A673 (cell line): ENCODE measurements around the gene MRPS35. TPM values are rescaled to one million over a fixed set of nuclear protein-coding genes. Genes with fewer than 3 reads are reported as not detected.

Experiments
- BruUV-seq: library from RNA; stranded (reverse); fragments of 400-500 nt; replicated peaks from 2 replicates; lab custom pipeline; 2021; lab: Mats Ljungman, UMichigan
- CTCF ChIA-PET: fragments of 300-600 bp; sonication (Branson Sonifier 250); formaldehyde crosslinking; loops from one replicate; lab custom pipeline; 2022; ENCODE audit warnings: antibody characterized with exemption; lab: Charles Lee
- POLR2A ChIA-PET: fragments of 300-600 bp; sonication (Branson Sonifier 250); formaldehyde crosslinking; loops from one replicate; lab custom pipeline; 2022; ENCODE audit warnings: antibody characterized with exemption; ENCODE audit not compliant: low non-redundant PET; lab: Charles Lee
- DNase-seq: peaks from one replicate; pipeline ENCODE4 v3.0.0-alpha.2; 2015; ENCODE audit warnings: low spot score
- H3K27ac ChIP-seq: fragments of 200-600 bp; sonication (generic); 2 replicates; pipeline ENCODE4 v1.5.1; 2016; ENCODE audit warnings: mixed run types, low read depth, mild to moderate bottlenecking, mixed read lengths, antibody characterized with exemption, low read length; ENCODE audit not compliant: poor library complexity, severe bottlenecking
- H3K27me3 ChIP-seq: fragments of 200-600 bp; sonication (generic); replicated peaks from 2 replicates; pipeline ENCODE4 v1.6.1; 2017; ENCODE audit warnings: mixed run types, low read depth, mild to moderate bottlenecking, mixed read lengths, antibody characterized with exemption, low read length; ENCODE audit not compliant: insufficient read depth, poor library complexity
- H3K36me3 ChIP-seq: fragments of 200-600 bp; sonication (generic); 2 replicates; pipeline ENCODE4 v1.6.1; 2016; ENCODE audit warnings: mixed run types, mild to moderate bottlenecking, mixed read lengths, antibody characterized with exemption, low read length; ENCODE audit not compliant: insufficient read depth, poor library complexity, severe bottlenecking
- H3K4me1 ChIP-seq: fragments of 200-600 bp; sonication (generic); 2 replicates; pipeline ENCODE4 v1.6.1; 2017; ENCODE audit warnings: mixed run types, mild to moderate bottlenecking, mixed read lengths, antibody characterized with exemption, low read length; ENCODE audit not compliant: insufficient read depth, poor library complexity, severe bottlenecking
- H3K4me3 ChIP-seq: fragments of 200-600 bp; sonication (generic); 2 replicates; pipeline ENCODE4 v1.5.1; 2016; ENCODE audit warnings: low read depth, mixed run types, mild to moderate bottlenecking, mixed read lengths, low read length; ENCODE audit not compliant: poor library complexity, severe bottlenecking
- H3K9me3 ChIP-seq: fragments of 200-600 bp; sonication (generic); 2 replicates; pipeline ENCODE4 v1.6.1; 2016; ENCODE audit warnings: mixed run types, low read depth, mild to moderate bottlenecking, mixed read lengths, antibody characterized with exemption, low read length; ENCODE audit not compliant: poor library complexity, severe bottlenecking
- EZH2 ChIP-seq: fragments of 200-600 bp; sonication (generic); IDR thresholded peaks from 2 replicates; pipeline ENCODE4 v1.6.1; 2017; ENCODE audit warnings: borderline replicate concordance, low read depth, mild to moderate bottlenecking, mixed read lengths, antibody characterized with exemption, low read length; ENCODE audit not compliant: poor library complexity, severe bottlenecking
- intact Hi-C: fragments of 100-400 bp; cut with micrococcal nuclease; formaldehyde crosslinking; loops from one replicate; pipeline ENCODE4 v1.10.0; 2022; ENCODE audit not compliant: unreplicated experiment
- total RNA-seq: library from RNA; stranded (reverse); gene quantifications from 2 replicates; pipeline ENCODE4 v1.2.3, GENCODE V29; 2021
- TF ChIP-seq, protein P1 (sequence below): fragments of 300-800, 200-600 bp; sonication (generic); conservative IDR thresholded peaks from 2 replicates; pipeline ENCODE4 v1.5.1; 2017; ENCODE audit warnings: low read depth, mild to moderate bottlenecking, antibody characterized with exemption, low read length, moderate library complexity, mixed read lengths

The MRPS35 gene
- total RNA-seq, 1 experiment from 2014 or later = 65.9 TPM

- H3K4me3 ChIP-seq = no peak overlapping the region
- ChIA-PET CTCF (no interaction called here), POLR2A (no interaction called here)
- H3K4me1 ChIP-seq = no peaks in the 10 kb centered on the region
- H3K27ac ChIP-seq = no peak overlapping the region
- peaks cover 5% of the 10 kb centered on the region for H3K36me3 ChIP-seq
- BruUV-seq = no TSS peak
- no peaks in the 10 kb centered on the region for H3K27me3 ChIP-seq
- DNase-seq = no peak
- no peak for TF ChIP-seq EZH2
- TF ChIP-seq, protein P1, sequence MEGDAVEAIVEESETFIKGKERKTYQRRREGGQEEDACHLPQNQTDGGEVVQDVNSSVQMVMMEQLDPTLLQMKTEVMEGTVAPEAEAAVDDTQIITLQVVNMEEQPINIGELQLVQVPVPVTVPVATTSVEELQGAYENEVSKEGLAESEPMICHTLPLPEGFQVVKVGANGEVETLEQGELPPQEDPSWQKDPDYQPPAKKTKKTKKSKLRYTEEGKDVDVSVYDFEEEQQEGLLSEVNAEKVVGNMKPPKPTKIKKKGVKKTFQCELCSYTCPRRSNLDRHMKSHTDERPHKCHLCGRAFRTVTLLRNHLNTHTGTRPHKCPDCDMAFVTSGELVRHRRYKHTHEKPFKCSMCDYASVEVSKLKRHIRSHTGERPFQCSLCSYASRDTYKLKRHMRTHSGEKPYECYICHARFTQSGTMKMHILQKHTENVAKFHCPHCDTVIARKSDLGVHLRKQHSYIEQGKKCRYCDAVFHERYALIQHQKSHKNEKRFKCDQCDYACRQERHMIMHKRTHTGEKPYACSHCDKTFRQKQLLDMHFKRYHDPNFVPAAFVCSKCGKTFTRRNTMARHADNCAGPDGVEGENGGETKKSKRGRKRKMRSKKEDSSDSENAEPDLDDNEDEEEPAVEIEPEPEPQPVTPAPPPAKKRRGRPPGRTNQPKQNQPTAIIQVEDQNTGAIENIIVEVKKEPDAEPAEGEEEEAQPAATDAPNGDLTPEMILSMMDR = no peak
- no peaks in the 10 kb centered on the region for H3K9me3 ChIP-seq
- intact Hi-C loops = no loop called here
Observed at GRCh38 chr12:27682534-27682933, 28.1 kb upstream of the MRPS35 start.

- no peak overlapping the region for H3K27ac ChIP-seq
- no peak for DNase-seq
- ChIA-PET POLR2A (no interaction called here), CTCF (no interaction called here)
- H3K27me3 ChIP-seq = no peaks in the 10 kb centered on the region
- TF ChIP-seq EZH2 = no peak
- TF ChIP-seq, protein P1 = no peak
- intact Hi-C loops = no loop called here
- H3K4me3 ChIP-seq = no peak overlapping the region
- H3K36me3 ChIP-seq = peaks cover 5% of the 10 kb centered on the region
- no TSS peak for BruUV-seq
- no peaks in the 10 kb centered on the region for H3K4me1 ChIP-seq
- H3K9me3 ChIP-seq = no peaks in the 10 kb centered on the region
Observed at GRCh38 chr12:27685274-27685673, 25.4 kb upstream of the MRPS35 start.

DNA sequence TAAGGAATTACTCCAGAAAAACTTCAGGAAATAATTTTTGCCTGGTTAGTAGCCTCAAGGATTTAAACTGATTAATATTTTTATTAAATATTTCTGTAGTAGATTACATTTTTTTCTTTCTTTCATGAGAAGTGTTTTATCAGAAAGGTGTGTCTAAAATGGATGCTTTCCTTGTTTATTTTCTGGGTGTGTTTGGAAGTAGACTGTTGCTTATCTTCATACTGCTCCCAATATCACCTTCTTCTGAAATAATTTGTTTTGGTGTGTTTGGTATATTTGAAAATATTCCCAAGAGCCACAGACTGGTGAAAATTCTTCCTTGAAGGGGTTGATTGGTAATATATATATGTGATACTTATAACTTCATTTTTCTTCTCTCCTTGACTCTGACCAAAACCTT lies 24.5 kb upstream of the MRPS35 start:
- intact Hi-C loops = no loop called here
- POLR2A ChIA-PET = no interaction called here
- no peaks in the 10 kb centered on the region for H3K9me3 ChIP-seq
- H3K4me3 ChIP-seq = no peak overlapping the region
- TF ChIP-seq, protein P1 = no peak
- TF ChIP-seq EZH2 = no peak
- no TSS peak for BruUV-seq
- no peaks in the 10 kb centered on the region for H3K4me1 ChIP-seq
- H3K27me3 ChIP-seq = no peaks in the 10 kb centered on the region
- DNase-seq = no peak
- no peak overlapping the region for H3K27ac ChIP-seq
- peaks cover 5% of the 10 kb centered on the region for H3K36me3 ChIP-seq
- CTCF ChIA-PET = no interaction called here
